ENCODE data around the gene NTNG1. TPM values are rescaled to one million over a fixed set of nuclear protein-coding genes. Genes with fewer than 3 reads are reported as not detected.

NTNG1 gene
- total RNA-seq, 1 experiment from 2014 or later = 2.3 TPM

GRCh38 chr1:107147843-107148242 lies 7.0 kb downstream of the NTNG1 start:
- H3K27ac Mint-ChIP-seq = no peak overlapping the region
- TF ChIP-seq ZNF425 (CRISPR knock-in tag; conservative IDR thresholded peaks at IDR 0.05) (no peak), NFE2L1 (CRISPR knock-in tag; IDR thresholded peaks at IDR 0.05) (no peak), GABPB1 (CRISPR knock-in tag; IDR thresholded peaks at IDR 0.05) (peak; percentile 96), CREB1 (CRISPR knock-in tag; IDR thresholded peaks at IDR 0.05) (no peak), RORB (CRISPR knock-in tag; IDR thresholded peaks at IDR 0.05) (no peak), TEAD1 (CRISPR knock-in tag; IDR thresholded peaks at IDR 0.05) (no peak)
- TF ChIP-seq, protein P1, sequence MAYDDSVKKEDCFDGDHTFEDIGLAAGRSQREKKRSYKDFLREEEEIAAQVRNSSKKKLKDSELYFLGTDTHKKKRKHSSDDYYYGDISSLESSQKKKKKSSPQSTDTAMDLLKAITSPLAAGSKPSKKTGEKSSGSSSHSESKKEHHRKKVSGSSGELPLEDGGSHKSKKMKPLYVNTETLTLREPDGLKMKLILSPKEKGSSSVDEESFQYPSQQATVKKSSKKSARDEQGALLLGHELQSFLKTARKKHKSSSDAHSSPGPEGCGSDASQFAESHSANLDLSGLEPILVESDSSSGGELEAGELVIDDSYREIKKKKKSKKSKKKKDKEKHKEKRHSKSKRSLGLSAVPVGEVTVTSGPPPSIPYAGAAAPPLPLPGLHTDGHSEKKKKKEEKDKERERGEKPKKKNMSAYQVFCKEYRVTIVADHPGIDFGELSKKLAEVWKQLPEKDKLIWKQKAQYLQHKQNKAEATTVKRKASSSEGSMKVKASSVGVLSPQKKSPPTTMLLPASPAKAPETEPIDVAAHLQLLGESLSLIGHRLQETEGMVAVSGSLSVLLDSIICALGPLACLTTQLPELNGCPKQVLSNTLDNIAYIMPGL (CRISPR knock-in tag; IDR thresholded peaks at IDR 0.05) = no peak
- no peaks in the 10 kb centered on the region for H3K27me3 Mint-ChIP-seq (ENCODE audit: low read depth)
- H3K36me3 Mint-ChIP-seq = no peaks in the 10 kb centered on the region
- peaks cover 8% of the 10 kb centered on the region for H3K4me1 Mint-ChIP-seq
- POLR2A ChIA-PET = no interaction called here
- H3K4me3 Mint-ChIP-seq = no peak overlapping the region
- CTCF ChIA-PET = no interaction called here
- ATAC-seq (no peak), DNase-seq (ENCODE audit: low spot score) (no peak)
- no peaks in the 10 kb centered on the region for H3K9me3 Mint-ChIP-seq

- POLR2A ChIA-PET = no interaction called here
- no peak for TF ChIP-seq RORB (CRISPR knock-in tag; IDR thresholded peaks at IDR 0.05)
- TF ChIP-seq, protein P2, sequence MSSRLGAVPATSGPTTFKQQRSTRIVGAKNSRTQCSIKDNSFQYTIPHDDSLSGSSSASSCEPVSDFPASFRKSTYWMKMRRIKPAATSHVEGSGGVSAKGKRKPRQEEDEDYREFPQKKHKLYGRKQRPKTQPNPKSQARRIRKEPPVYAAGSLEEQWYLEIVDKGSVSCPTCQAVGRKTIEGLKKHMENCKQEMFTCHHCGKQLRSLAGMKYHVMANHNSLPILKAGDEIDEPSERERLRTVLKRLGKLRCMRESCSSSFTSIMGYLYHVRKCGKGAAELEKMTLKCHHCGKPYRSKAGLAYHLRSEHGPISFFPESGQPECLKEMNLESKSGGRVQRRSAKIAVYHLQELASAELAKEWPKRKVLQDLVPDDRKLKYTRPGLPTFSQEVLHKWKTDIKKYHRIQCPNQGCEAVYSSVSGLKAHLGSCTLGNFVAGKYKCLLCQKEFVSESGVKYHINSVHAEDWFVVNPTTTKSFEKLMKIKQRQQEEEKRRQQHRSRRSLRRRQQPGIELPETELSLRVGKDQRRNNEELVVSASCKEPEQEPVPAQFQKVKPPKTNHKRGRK (CRISPR knock-in tag; IDR thresholded peaks at IDR 0.05; ENCODE audit: borderline replicate concordance) = no peak
- CTCF ChIA-PET = no interaction called here
- no peak overlapping the region for H3K4me3 Mint-ChIP-seq
- DNase-seq (ENCODE audit: low spot score) (no peak), ATAC-seq (no peak)
- no peak overlapping the region for H3K27ac Mint-ChIP-seq
- no peaks in the 10 kb centered on the region for H3K9me3 Mint-ChIP-seq
- H3K4me1 Mint-ChIP-seq = peaks cover 4% of the 10 kb centered on the region; the same call in 1 of the 2 replicates
- no peaks in the 10 kb centered on the region for H3K36me3 Mint-ChIP-seq
- no peaks in the 10 kb centered on the region for H3K27me3 Mint-ChIP-seq (ENCODE audit: low read depth)
Observed at GRCh38 chr1:107149946-107150345, 9.1 kb downstream of the NTNG1 start.

- no peaks in the 10 kb centered on the region for H3K27me3 Mint-ChIP-seq (ENCODE audit: low read depth)
- ChIA-PET POLR2A (no interaction called here), CTCF (no interaction called here)
- ATAC-seq = no peak
- H3K9me3 Mint-ChIP-seq = no peaks in the 10 kb centered on the region
- no peak overlapping the region for H3K27ac Mint-ChIP-seq
- H3K4me1 Mint-ChIP-seq = peaks cover 4% of the 10 kb centered on the region; the same call in 1 of the 2 replicates
- no peak for DNase-seq (ENCODE audit: low spot score)
- H3K36me3 Mint-ChIP-seq = no peaks in the 10 kb centered on the region
- no peak overlapping the region for H3K4me3 Mint-ChIP-seq
- TF ChIP-seq ATF2 (CRISPR knock-in tag; IDR thresholded peaks at IDR 0.05; ENCODE audit: borderline replicate concordance, low read depth) (no peak), SMAD4 (CRISPR knock-in tag; IDR thresholded peaks at IDR 0.05) (no peak), ZNF232 (CRISPR knock-in tag; IDR thresholded peaks at IDR 0.05) (no peak), JUN (CRISPR knock-in tag; IDR thresholded peaks at IDR 0.05) (no peak), ZNF121 (CRISPR knock-in tag; IDR thresholded peaks at IDR 0.05) (no peak), ZNF396 (CRISPR knock-in tag; IDR thresholded peaks at IDR 0.05; ENCODE audit: borderline replicate concordance) (no peak), ATF1 (CRISPR knock-in tag; IDR thresholded peaks at IDR 0.05) (no peak)
- TF ChIP-seq, protein P3, sequence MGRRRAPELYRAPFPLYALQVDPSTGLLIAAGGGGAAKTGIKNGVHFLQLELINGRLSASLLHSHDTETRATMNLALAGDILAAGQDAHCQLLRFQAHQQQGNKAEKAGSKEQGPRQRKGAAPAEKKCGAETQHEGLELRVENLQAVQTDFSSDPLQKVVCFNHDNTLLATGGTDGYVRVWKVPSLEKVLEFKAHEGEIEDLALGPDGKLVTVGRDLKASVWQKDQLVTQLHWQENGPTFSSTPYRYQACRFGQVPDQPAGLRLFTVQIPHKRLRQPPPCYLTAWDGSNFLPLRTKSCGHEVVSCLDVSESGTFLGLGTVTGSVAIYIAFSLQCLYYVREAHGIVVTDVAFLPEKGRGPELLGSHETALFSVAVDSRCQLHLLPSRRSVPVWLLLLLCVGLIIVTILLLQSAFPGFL (CRISPR knock-in tag; IDR thresholded peaks at IDR 0.05; ENCODE audit: borderline replicate concordance) = no peak
- TF ChIP-seq, protein P4, sequence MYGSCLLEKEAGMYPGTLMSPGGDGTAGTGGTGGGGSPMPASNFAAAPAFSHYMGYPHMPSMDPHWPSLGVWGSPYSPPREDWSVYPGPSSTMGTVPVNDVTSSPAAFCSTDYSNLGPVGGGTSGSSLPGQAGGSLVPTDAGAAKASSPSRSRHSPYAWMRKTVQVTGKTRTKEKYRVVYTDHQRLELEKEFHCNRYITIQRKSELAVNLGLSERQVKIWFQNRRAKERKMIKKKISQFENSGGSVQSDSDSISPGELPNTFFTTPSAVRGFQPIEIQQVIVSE (CRISPR knock-in tag; IDR thresholded peaks at IDR 0.05; ENCODE audit: borderline replicate concordance) = no peak
- TF ChIP-seq, protein P5, sequence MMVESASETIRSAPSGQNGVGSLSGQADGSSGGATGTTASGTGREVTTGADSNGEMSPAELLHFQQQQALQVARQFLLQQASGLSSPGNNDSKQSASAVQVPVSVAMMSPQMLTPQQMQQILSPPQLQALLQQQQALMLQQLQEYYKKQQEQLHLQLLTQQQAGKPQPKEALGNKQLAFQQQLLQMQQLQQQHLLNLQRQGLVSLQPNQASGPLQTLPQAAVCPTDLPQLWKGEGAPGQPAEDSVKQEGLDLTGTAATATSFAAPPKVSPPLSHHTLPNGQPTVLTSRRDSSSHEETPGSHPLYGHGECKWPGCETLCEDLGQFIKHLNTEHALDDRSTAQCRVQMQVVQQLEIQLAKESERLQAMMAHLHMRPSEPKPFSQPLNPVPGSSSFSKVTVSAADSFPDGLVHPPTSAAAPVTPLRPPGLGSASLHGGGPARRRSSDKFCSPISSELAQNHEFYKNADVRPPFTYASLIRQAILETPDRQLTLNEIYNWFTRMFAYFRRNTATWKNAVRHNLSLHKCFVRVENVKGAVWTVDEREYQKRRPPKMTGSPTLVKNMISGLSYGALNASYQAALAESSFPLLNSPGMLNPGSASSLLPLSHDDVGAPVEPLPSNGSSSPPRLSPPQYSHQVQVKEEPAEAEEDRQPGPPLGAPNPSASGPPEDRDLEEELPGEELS (CRISPR knock-in tag; IDR thresholded peaks at IDR 0.05) = no peak
- TF ChIP-seq, protein P6, sequence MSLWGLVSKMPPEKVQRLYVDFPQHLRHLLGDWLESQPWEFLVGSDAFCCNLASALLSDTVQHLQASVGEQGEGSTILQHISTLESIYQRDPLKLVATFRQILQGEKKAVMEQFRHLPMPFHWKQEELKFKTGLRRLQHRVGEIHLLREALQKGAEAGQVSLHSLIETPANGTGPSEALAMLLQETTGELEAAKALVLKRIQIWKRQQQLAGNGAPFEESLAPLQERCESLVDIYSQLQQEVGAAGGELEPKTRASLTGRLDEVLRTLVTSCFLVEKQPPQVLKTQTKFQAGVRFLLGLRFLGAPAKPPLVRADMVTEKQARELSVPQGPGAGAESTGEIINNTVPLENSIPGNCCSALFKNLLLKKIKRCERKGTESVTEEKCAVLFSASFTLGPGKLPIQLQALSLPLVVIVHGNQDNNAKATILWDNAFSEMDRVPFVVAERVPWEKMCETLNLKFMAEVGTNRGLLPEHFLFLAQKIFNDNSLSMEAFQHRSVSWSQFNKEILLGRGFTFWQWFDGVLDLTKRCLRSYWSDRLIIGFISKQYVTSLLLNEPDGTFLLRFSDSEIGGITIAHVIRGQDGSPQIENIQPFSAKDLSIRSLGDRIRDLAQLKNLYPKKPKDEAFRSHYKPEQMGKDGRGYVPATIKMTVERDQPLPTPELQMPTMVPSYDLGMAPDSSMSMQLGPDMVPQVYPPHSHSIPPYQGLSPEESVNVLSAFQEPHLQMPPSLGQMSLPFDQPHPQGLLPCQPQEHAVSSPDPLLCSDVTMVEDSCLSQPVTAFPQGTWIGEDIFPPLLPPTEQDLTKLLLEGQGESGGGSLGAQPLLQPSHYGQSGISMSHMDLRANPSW (CRISPR knock-in tag; conservative IDR thresholded peaks at IDR 0.05; ENCODE audit: low read depth) = no peak
Observed at GRCh38 chr1:107151295-107151694, 10.5 kb downstream of the NTNG1 start.

Data from WTC11 (cell line).